Trophoblast cell (in vitro differentiated cells and primary cell): ENCODE data around the gene ADAMTS12.

ENCODE experiments used
- DNase-seq, 2 donors: peaks; one replicate each; pipeline ENCODE4 v3.0.0-alpha.2; 2016
- H2AFZ ChIP-seq: 2 replicates; pipeline ENCODE4 v1.6.1; 2013; ENCODE audit warnings: low read length, moderate library complexity, mild to moderate bottlenecking; ENCODE audit not compliant: insufficient read depth, poor library complexity
- H2AK5ac ChIP-seq: 2 replicates; pipeline ENCODE4 v1.6.1; 2013; ENCODE audit warnings: mild to moderate bottlenecking, low read length
- H2BK120ac ChIP-seq: 2 replicates; pipeline ENCODE4 v1.6.1; 2013; ENCODE audit warnings: low read length, mild to moderate bottlenecking, moderate library complexity; ENCODE audit not compliant: insufficient read depth, poor library complexity
- H2BK12ac ChIP-seq: 2 replicates; pipeline ENCODE4 v1.6.1; 2013; ENCODE audit warnings: mild to moderate bottlenecking, low read length, moderate library complexity
- H2BK5ac ChIP-seq: 2 replicates; pipeline ENCODE4 v1.6.1; 2013; ENCODE audit warnings: low read length, low read depth, moderate library complexity, mild to moderate bottlenecking; ENCODE audit not compliant: poor library complexity
- H3K14ac ChIP-seq: 2 replicates; pipeline ENCODE4 v1.6.1; 2013; ENCODE audit warnings: mild to moderate bottlenecking, low read length
- H3K18ac ChIP-seq: 2 replicates; pipeline ENCODE4 v1.6.1; 2013; ENCODE audit warnings: mild to moderate bottlenecking, low read length
- H3K23ac ChIP-seq: 2 replicates; pipeline ENCODE4 v1.6.1; 2013; ENCODE audit warnings: low read length
- H3K27ac ChIP-seq: 2 replicates; pipeline ENCODE4 v1.5.1; 2013; ENCODE audit warnings: low read depth, mild to moderate bottlenecking, inconsistent platforms, low read length, moderate library complexity
- H3K27me3 ChIP-seq: 2 replicates; pipeline ENCODE4 v1.6.1; 2013; ENCODE audit warnings: inconsistent platforms, mild to moderate bottlenecking, low read length, moderate library complexity; ENCODE audit not compliant: insufficient read depth
- H3K36me3 ChIP-seq, 2 experiments: 1 replicate in 1 of 2; 2 replicates in 1 of 2; pipeline ENCODE4 v1.6.1; 2013; ENCODE audit warnings: low read length in 2 of 2, mild to moderate bottlenecking in 2 of 2, moderate library complexity in 1 of 2; ENCODE audit not compliant: insufficient read depth in 2 of 2, control insufficient read depth in 1 of 2
- H3K4ac ChIP-seq: 2 replicates; pipeline ENCODE4 v1.6.1; 2013; ENCODE audit warnings: low read depth, mild to moderate bottlenecking, low read length, moderate library complexity
- H3K4me1 ChIP-seq, 2 experiments: 1 replicate in 1 of 2; 2 replicates in 1 of 2; pipeline ENCODE4 v1.6.1; 2013; ENCODE audit warnings: low read length in 2 of 2, mild to moderate bottlenecking in 2 of 2, moderate library complexity in 1 of 2; ENCODE audit not compliant: insufficient read depth in 2 of 2, control insufficient read depth in 1 of 2
- H3K4me2 ChIP-seq: 2 replicates; pipeline ENCODE4 v1.6.1; 2013; ENCODE audit warnings: inconsistent platforms, mild to moderate bottlenecking, low read length, moderate library complexity
- H3K4me3 ChIP-seq: 2 replicates; pipeline ENCODE4 v1.5.1; 2013; ENCODE audit warnings: mild to moderate bottlenecking, low read depth, low read length, inconsistent platforms
- H3K79me1 ChIP-seq: one replicate; pipeline ENCODE4 v1.6.1; 2013; ENCODE audit warnings: low read length
- H3K79me2 ChIP-seq: 2 replicates; pipeline ENCODE4 v1.6.1; 2013; ENCODE audit warnings: low read length, mild to moderate bottlenecking; ENCODE audit not compliant: control insufficient read depth, insufficient read depth, poor library complexity
- H3K9ac ChIP-seq: 2 replicates; pipeline ENCODE4 v1.6.1; 2013; ENCODE audit warnings: mild to moderate bottlenecking, low read length
- H3K9me3 ChIP-seq: 2 replicates; pipeline ENCODE4 v1.6.1; 2013; ENCODE audit warnings: low read depth, mild to moderate bottlenecking, control low read depth, inconsistent platforms, low read length; ENCODE audit not compliant: insufficient read depth
- H4K12ac ChIP-seq: 2 replicates; pipeline ENCODE4 v1.6.1; 2013; ENCODE audit warnings: low read depth, mild to moderate bottlenecking, low read length, moderate library complexity
- H4K8ac ChIP-seq: 2 replicates; pipeline ENCODE4 v1.6.1; 2013; ENCODE audit warnings: low read depth, mild to moderate bottlenecking, low read length, moderate library complexity
- H4K91ac ChIP-seq: one replicate; pipeline ENCODE4 v1.6.1; 2013; ENCODE audit warnings: low read depth, mild to moderate bottlenecking, low read length, moderate library complexity
- WGBS: extraction: QIAGEN DNeasy Blood & Tissue Kit; methylation state at CpG from one replicate; pipeline ENCODE4 v1.1.7; 2013; ENCODE audit warnings: missing lambda C conversion rate; ENCODE audit not compliant: insufficient read length, insufficient coverage; ENCODE audit errors: extremely low coverage; 5-methylcytosine and 5-hydroxymethylcytosine counted together

ADAMTS12 gene

GRCh38 chr5:33810491-33811120, 81.2 kb downstream of the ADAMTS12 start:
- Histone ChIP-seq H2AK5ac (no peak overlapping the region), H3K4me3 (no peak overlapping the region), H3K9ac (no peak overlapping the region), H3K79me1 (no peaks in the 10 kb centered on the region), H3K4me1 (peaks cover 0 to 3% of the 10 kb centered on the region in 2 experiments), H3K18ac (no peak overlapping the region), H3K36me3 (no peaks in the 10 kb centered on the region), H3K23ac (no peak overlapping the region), H3K4ac (no peak overlapping the region), H4K91ac (no peak overlapping the region), H3K27me3 (no peaks in the 10 kb centered on the region), H2BK12ac (no peak overlapping the region), H3K9me3 (no peaks in the 10 kb centered on the region), H2AFZ (no peak overlapping the region), H3K79me2 (no peaks in the 10 kb centered on the region), H3K27ac (no peak overlapping the region), H4K12ac (no peak overlapping the region), H4K8ac (no peak overlapping the region), H3K14ac (no peak overlapping the region), H2BK5ac (no peak overlapping the region), H3K4me2 (no peak overlapping the region), H2BK120ac (no peak overlapping the region)
- no CpG with 5 or more reads among the region's 3 CpGs for WGBS
- DNase-seq: no peak

- Histone ChIP-seq H3K79me2 (no peaks in the 10 kb centered on the region), H4K12ac (no peak overlapping the region), H3K9ac (no peak overlapping the region), H3K4ac (no peak overlapping the region), H3K4me1 (peaks cover 0 to 3% of the 10 kb centered on the region in 2 experiments), H3K9me3 (no peaks in the 10 kb centered on the region), H4K8ac (no peak overlapping the region), H3K18ac (no peak overlapping the region), H3K27me3 (no peaks in the 10 kb centered on the region), H2BK120ac (no peak overlapping the region), H3K23ac (no peak overlapping the region), H3K79me1 (no peaks in the 10 kb centered on the region), H3K27ac (no peak overlapping the region), H3K14ac (no peak overlapping the region), H4K91ac (no peak overlapping the region), H2AK5ac (no peak overlapping the region), H3K4me2 (no peak overlapping the region), H2AFZ (no peak overlapping the region), H3K4me3 (no peak overlapping the region), H3K36me3 (no peaks in the 10 kb centered on the region), H2BK12ac (no peak overlapping the region), H2BK5ac (no peak overlapping the region)
- DNase-seq: no peak
- no CpG with 5 or more reads among the region's 1 CpG for WGBS
Observed at GRCh38 chr5:33809936-33810335, 81.9 kb downstream of the ADAMTS12 start.

GRCh38 chr5:33808699-33809098, 83.1 kb downstream of the ADAMTS12 start:
- Histone ChIP-seq H2BK120ac (no peak overlapping the region), H3K23ac (no peak overlapping the region), H3K9ac (no peak overlapping the region), H3K4ac (no peak overlapping the region), H3K79me1 (no peaks in the 10 kb centered on the region), H3K14ac (no peak overlapping the region), H2AFZ (no peak overlapping the region), H3K4me3 (no peak overlapping the region), H2AK5ac (no peak overlapping the region), H3K79me2 (no peaks in the 10 kb centered on the region), H3K27ac (no peak overlapping the region), H3K27me3 (no peaks in the 10 kb centered on the region), H3K4me2 (no peak overlapping the region), H4K91ac (no peak overlapping the region), H4K8ac (no peak overlapping the region), H4K12ac (no peak overlapping the region), H2BK12ac (no peak overlapping the region), H2BK5ac (no peak overlapping the region), H3K18ac (no peak overlapping the region), H3K4me1 (peaks cover 0 to 3% of the 10 kb centered on the region in 2 experiments), H3K9me3 (peaks cover 2% of the 10 kb centered on the region), H3K36me3 (no peaks in the 10 kb centered on the region)
- no peak for DNase-seq
- WGBS: no CpG with 5 or more reads among the region's 4 CpGs

- Histone ChIP-seq H3K27ac (no peak overlapping the region), H3K4ac (no peak overlapping the region), H3K4me1 (peaks cover 0 to 3% of the 10 kb centered on the region in 2 experiments), H2AFZ (no peak overlapping the region), H3K4me3 (no peak overlapping the region), H4K91ac (no peak overlapping the region), H3K36me3 (no peaks in the 10 kb centered on the region), H3K79me1 (no peaks in the 10 kb centered on the region), H2BK12ac (no peak overlapping the region), H4K12ac (no peak overlapping the region), H3K27me3 (no peaks in the 10 kb centered on the region), H3K23ac (no peak overlapping the region), H3K9ac (no peak overlapping the region), H3K4me2 (no peak overlapping the region), H3K79me2 (no peaks in the 10 kb centered on the region), H3K18ac (no peak overlapping the region), H3K14ac (no peak overlapping the region), H4K8ac (no peak overlapping the region), H2BK120ac (no peak overlapping the region), H3K9me3 (peaks cover 2% of the 10 kb centered on the region), H2AK5ac (no peak overlapping the region), H2BK5ac (no peak overlapping the region)
- WGBS: no CpG with 5 or more reads among the region's 9 CpGs
- DNase-seq: no peak
Observed at GRCh38 chr5:33807771-33808170, 84.0 kb downstream of the ADAMTS12 start.
